Stimulated activated CD4-positive, alpha-beta T cell treated with anti-CD3 and anti-CD28 coated beads, Interleukin-4, amount 100 ng/mL, for 48 hours (primary cell): ENCODE data around the gene SRD5A1.

Experiments used
- DNase-seq, 2 donors: peaks; one replicate each; pipeline ENCODE4 v3.0.0-alpha.2; 2020; ENCODE audit warnings: low read depth in 2 of 2

The SRD5A1 gene

DNA sequence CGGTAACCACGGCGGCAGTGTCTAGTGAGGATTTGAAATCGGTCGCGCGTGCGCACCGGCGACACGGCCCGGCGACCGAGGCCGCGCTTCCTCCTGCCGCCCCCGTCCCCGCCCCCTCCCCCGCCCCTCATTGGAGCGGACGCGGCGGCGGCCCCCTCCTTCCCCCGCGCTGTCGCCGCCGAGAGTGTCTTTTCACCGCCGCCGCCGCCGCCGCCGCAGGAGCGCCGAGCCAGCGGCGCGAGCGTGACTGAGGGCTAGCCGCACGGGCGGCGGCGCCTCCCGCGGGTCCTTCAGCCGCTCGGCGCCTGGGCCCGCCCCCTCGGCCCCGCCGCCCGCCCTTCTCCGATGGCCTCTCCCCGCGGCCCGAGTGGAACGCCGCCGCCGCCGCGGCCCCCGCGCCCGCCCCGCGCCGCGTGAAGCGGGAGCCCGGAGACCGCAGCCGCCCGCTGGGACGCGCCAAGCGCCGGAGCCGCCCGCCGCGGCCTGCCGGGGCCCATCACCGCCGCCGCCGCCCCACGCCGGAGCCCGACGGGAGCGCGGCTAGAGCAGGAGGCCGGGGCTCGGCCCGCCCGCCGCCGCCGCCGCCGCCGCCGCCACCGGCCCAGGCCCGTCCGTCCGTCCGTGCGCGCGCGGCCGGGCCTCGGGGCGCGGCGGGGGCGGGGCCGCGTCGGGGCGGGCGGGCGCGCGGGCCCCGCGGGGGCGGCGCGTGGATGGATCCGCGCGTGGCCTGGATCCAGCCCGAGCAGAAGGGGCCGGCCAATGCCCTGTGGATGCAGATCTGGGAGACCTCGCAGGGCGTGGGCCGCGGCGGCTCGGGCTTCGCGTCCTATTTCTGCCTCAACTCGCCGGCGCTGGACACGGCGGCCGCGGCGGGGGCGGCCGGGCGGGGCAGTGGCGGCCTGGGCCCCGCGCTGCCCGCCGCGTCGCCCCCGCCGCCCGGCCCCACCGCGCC, 80.3 kb downstream of the SRD5A1 start, which contains the start of gene TENT4A:
Gene TENT4A, plus strand, starts transcription at position 159 of the 952 bp plus-strand sequence. Its CDS starts 552 bp downstream, at position 711.
- DNase-seq: no peak

- no peak for DNase-seq
These were observed 81.2 kb downstream of the SRD5A1 start for GRCh38 chr5:6714226-6715041.

DNA sequence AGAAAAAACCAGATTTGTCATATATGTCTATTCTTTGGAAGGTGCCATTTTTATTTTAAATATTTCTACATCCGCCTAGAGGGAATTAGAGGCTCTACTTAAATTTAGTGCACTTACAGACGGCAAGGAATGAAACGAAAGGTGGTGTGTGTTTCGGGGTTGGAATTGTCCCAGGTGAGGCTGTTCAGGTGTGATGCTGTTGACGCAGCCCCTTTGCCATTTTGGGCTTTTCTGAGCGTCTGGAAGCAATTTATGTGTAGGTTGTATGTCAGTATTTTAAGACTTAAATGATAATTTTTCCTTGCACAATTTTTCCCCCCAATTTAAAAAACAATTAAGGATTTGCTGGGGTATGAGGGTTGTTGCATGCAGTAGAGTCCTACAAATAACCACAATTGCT, 82.0 kb downstream of the SRD5A1 start:
- no peak for DNase-seq

- no peak for DNase-seq
These were observed 82.8 kb downstream of the SRD5A1 start for GRCh38 chr5:6715758-6716628.

- no peak for DNase-seq
These were observed 83.4 kb downstream of the SRD5A1 start for GRCh38 chr5:6716629-6717149.

DNA sequence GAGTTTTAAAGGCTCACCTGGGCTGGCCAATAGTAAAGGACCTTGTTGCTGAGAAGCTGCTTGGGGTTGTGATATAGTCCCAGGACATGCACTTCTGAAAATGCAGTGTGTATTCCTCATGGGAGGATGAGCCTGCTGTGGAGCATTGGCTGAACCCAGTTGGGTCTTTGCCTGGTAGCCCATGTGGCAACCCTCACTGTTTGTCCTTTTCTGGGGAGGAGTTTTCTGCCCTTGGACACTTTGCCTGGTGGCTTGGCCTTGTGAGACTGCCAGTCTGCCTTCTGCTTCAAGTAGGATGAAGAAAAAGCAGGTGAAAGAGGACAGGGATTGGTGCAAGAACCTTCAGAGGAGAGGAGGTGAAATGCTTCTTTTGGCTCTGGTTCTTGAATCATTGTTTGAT, 84.0 kb downstream of the SRD5A1 start:
- DNase-seq: no peak

DNA sequence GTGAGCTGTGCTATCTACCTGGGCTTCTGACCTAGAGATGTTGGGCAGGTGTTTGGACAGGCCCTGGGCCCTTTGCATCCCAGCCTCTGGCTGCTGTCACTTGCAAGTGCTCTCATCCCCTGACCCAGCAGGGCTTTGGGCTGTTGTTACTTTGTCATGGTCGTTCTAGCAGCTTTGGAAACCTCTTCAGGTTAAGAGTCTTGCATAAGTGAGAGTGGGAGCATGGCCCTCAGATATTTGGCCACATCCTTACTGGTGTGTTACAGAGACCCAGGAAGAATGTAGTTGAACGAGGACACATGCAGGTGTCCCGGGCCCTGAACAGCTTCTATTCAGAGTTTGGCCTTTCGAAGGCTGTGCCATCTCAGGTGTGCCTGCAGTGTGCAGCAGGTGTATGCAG, 84.4 kb downstream of the SRD5A1 start:
- DNase-seq: no peak

DNA sequence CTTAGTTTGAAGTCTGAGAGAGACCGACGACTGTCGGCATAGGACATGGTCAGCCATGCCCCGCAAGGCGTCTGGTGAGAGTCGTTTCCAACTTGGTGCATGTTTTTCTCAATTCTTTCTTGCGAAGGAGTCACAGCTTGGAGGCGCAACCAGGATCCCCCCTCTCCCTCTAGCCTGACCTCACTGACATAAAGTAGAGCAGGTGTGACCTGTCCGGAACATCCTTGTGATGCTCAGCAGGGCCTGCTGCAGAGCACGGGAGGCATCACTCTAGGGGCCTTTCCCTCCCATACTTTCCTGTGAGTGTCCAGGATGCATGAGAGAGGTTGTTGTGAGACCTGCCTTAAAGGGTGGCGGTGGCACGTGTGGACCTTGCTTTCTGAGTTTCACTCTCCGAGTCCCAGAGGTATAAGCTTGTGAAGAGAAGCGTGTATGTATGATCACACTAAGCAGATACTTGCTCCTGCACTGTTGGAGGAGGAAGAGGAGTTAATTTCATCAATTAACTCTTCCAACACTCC, 85.0 kb downstream of the SRD5A1 start:
- no peak for DNase-seq

DNA sequence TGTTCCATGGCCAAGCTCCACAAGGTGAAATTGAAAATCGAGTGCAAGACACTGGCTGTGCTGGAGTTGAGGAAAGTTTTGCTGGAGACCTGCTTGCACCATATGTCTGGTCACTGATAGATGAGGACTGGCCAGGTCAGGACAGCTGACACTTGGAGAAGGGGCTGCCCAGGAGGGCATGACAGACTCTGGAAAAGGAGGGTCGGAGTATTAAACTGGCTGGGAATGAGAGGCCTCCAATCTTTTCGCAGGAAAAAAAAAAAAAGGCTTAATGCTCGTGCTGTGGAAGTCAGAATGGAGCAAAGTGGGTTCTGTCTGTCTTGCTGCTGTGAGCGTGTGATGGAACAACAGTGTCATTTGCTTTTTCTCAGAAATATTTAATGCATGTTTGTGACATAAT, 85.5 kb downstream of the SRD5A1 start:
- DNase-seq: no peak

DNA sequence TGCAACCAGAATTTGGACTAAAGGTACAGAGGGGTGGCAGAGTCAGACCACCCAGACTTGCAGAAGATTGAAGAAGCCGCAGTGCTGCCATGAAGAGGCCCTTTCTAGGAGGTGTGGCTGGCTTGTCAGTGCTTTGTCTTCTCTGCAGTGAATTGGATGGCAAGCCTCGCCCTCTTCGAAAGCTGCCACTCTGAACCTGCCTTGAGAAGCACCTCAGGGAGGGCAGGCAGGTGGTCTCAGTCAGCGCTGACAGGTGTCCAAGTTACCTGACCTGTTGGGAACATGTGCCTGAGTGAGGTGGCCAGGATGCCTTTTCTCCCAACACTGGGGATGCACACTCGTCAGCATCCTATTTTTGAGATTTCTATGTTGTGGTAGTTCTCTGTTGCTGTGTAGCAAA, 86.2 kb downstream of the SRD5A1 start:
- DNase-seq: no peak

DNA sequence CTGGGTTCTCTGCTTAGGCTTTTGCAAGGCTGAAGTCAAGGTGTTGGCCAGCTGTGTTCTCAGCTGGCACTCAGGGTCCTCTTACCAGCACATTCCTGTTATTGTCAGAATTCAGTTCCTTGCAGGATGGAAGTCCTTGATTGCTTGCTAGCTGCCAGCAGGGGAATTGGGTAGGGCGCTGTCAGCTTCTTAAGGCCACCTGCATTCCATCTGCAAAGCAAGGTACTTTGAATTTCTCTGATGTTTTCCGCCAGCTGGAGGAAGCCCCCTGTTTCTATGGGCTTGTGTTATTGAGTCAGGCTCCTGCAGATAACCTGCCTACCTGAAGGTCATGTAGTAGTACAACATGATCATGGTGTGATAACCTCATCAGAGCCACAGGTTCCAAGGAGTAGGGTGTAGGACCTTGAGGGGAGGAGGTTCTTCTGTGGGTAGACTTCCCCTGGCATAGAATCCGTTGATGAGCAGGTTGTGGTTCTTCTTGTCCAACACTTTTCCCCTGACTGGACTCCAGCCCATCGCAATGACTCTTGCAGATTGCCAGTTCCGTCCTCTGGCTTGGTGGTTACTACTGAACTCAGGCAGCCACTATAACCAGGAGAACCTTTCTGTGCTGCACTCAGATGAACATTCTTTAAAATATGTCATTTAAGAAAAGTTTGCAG, 86.8 kb downstream of the SRD5A1 start:
- no peak for DNase-seq

- no peak for DNase-seq
These were observed 87.3 kb downstream of the SRD5A1 start for GRCh38 chr5:6720561-6720921.

DNA sequence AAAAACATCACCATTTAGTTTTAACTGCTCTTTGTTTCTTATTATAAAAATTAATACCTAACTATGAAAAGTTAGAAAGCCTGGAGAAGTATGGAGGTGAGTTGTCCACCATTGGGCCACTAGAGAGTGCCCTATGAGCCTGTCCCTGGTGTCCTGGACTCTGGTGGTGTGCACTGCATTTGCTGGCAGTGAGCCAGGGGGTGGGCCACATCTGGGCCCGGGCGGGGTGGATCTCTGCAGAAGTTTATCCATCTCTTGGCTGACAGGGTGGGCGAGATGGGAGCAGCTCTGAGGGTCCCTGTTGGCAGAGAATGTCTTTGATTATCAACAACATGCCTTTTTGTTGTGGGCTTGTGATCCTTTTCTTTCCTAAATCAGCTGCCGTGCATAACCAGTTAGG, 88.2 kb downstream of the SRD5A1 start:
- no peak for DNase-seq

GRCh38 chr5:6722015-6722414, 88.8 kb downstream of the SRD5A1 start:
- DNase-seq: no peak

DNA sequence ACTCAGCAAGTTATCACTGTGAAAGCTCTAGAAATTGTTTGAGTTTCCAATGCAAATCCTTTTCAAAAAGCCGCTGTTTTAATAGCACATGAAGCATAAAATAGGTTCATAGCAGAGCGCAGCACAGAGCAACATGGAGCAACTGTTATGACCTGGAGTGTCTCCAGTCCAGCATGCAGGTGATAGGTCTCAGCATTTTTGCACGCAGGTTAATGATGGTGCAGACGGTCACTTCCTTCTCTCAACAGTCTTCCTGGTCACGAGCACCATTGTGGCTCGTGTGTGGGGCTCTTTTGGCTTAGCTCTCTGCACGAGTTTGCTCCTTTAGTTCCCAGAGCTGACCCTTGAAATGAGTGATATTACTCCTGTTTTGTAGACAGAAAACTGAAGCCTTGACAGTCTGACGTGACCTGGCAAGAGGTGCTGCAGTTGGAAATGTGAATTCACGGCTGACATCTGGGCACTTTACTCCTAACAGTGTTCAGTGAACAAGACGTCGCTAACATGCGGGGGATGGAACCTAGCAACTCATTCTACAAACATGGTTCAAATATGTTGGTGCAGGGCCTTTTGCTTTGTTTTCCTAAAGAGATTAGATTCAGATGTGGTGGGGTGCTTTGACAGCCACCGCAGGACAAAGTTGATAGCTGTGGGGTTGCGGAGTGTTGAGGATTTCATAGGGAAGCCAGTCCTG, 90.0 kb downstream of the SRD5A1 start:
- DNase-seq: no peak

GRCh38 chr5:6723816-6724300, 90.6 kb downstream of the SRD5A1 start:
- DNase-seq: no peak
